ENCODE measurements around the gene TGIF2LX.
"Not testable (repeated sequence)": the region's sequence is repeated elsewhere in the genome, so short reads cannot be mapped to it uniquely, and the experiment has no call there.

TGIF2LX gene

GRCh38 chrX:89921665-89922064 lies at the start of gene TGIF2LX:
Gene TGIF2LX, plus strand, starts transcription at chrX:89921908. Its CDS starts 178 bp downstream, at chrX:89922086.
- DNase-seq (ENCODE audit: low read depth in 2 of 3, low spot score in 2 of 3) = not testable (repeated sequence)

DNA sequence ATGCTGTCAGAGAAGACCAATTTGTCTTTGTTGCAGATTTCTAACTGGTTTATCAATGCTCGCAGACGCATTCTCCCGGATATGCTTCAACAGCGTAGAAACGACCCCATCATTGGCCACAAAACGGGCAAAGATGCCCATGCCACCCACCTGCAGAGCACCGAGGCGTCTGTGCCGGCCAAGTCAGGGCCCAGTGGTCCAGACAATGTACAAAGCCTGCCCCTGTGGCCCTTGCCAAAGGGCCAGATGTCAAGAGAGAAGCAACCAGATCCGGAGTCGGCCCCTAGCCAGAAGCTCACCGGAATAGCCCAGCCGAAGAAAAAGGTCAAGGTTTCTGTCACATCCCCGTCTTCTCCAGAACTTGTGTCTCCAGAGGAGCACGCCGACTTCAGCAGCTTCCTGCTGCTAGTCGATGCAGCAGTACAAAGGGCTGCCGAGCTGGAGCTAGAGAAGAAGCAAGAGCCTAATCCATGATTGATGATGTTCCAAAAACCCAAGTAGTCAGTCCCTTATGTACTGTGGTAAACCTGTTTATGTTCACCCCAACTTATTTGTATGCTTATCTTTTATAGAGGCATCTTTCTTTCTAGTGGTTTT lies 728 bp downstream of the TGIF2LX start:
- not testable (repeated sequence) for DNase-seq (ENCODE audit: low read depth in 2 of 3, low spot score in 2 of 3)

DNA sequence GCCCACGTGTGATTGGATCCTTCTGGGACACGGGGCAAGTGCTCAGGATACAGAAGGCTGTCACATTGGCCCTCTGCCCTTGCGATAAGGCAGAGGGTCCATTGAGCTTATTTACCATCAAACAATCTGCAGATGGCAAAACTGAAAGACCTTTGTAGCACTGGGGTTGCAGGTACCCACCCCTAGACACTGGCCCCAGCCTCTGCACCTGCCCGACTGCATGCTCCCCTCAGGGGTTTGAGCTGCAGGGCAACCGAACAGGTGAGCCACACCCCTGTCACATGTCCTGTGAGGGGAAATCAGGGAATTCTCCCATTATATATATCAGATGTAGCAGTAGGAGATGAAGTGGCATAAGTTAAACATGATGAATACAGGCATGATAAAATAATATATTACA lies 21.4 kb downstream of the TGIF2LX start:
- DNase-seq (ENCODE audit: low read depth in 2 of 3, low spot score in 2 of 3) = not testable (repeated sequence)

GRCh38 chrX:89965588-89965987 lies 43.9 kb downstream of the TGIF2LX start:
- DNase-seq (ENCODE audit: low read depth in 2 of 3, low spot score in 2 of 3) = not testable (repeated sequence)
